Loucy (cell line): Measurements from ENCODE around the gene TMEM139.

Experiments used
- CTCF ChIP-seq: fragments of 200-600 bp; sonication (generic); conservative IDR thresholded peaks from 2 replicates; pipeline ENCODE4 v1.5.1; 2014; ENCODE audit warnings: mild to moderate bottlenecking, antibody characterized with exemption, low read length
- EZH2phosphoT487 ChIP-seq: fragments of 200-600 bp; IDR thresholded peaks from 2 replicates; pipeline ENCODE4 v1.6.1; 2018; ENCODE audit warnings: antibody characterized with exemption, mild to moderate bottlenecking, moderate library complexity, borderline replicate concordance

- no peak for TF ChIP-seq CTCF
- TF ChIP-seq EZH2phosphoT487 = no peak
Observed at GRCh38 chr7:143320620-143321019, 35.9 kb downstream of the TMEM139 start.
